Breast epithelium (tissue), 3 donors: ENCODE measurements around the gene NUMA1.

Experiments
- POLR2A ChIP-seq: fragments of 450-650 bp; IDR thresholded peaks from one replicate; pipeline ENCODE4 v1.6.1; 2016; ENCODE audit warnings: antibody characterized with exemption, mild to moderate bottlenecking, moderate library complexity
- POLR2AphosphoS5 ChIP-seq, 3 donors: sonication (generic); formaldehyde crosslinking; IDR thresholded peaks; one replicate each; pipeline ENCODE4 v1.6.1; 2017; ENCODE audit warnings: antibody characterized with exemption in 3 of 3

DNA sequence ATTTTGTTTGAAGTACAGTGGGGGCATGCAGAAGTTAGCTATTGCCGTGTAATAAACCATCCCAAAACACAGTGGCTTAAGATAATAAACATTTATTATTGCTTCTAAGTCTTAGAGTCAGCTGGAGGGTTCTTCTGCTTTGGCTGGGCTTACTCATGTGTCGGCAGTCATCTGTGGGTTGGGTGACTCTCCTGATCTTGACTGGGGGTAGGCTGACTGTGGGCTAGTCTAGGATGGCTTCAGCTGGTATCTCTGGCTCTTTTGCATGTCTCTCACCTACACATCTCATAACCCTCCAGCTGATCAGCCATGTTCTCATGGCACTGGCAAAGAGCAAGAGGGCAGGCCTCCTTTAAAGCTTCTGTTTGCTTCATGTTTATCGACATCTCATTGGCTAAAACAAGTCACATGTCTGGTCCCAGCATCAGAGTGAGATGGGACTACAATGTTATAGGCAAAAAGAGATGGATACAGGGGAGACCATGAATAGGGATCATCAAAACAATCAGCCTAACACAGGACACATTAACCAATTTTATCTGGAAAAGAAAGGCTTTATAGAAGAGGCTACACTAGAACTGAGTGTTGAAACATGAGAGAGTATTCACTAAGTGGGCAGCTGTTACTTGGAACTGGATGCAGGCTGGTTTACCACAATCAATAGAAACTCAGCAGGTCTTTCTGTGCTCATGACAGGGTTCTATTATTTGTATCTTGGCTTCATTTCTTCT is 5.4 kb upstream of the NUMA1 start:
- TF ChIP-seq POLR2A (no peak), POLR2AphosphoS5 (IDR thresholded peaks at IDR 0.05) (no peak)
